Measurements from ENCODE around the gene ST6GAL1.
"Not testable (repeated sequence)": the region's sequence is repeated elsewhere in the genome, so short reads cannot be mapped to it uniquely, and the experiment has no call there.

ST6GAL1 gene

DNA sequence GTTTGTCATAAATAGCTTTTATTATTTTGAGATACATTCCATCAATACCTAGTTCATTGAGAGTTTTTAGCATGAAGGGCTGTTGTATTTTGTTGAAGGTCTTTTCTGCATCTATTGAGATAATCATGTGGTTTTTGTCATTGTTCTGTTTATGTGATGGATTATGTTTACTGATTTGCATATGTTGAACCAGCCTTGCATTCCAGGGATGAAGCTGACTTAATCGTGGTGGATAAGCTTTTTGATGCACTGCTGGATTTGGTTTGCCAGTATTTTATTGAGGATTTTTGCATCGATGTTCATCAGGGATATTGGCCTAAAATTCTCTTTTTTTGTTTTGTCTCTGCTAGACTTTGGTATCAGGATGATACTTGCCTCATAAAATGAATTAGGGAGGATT is 124.1 kb downstream of the ST6GAL1 start:
- not testable (repeated sequence) for DNase-seq

DNA sequence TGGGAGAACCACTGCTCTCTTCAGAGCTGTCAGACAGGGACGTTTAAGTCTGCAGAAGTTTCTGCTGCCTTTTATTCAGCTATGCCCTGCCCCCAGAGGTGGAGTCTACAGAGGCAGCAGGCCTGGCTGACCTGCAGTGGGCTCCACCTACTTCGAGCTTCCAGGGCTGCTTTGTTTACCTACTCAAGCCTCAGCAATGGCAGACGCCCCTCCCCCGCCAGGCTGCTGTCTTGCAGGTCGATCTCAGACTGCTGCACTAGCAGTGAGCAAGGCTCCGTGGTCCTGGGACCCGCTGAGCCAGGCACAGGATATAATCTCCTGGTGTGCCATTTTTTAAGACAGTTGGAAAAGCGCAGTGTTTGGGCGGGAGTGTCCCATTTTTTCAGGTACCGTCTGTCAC is 127.5 kb downstream of the ST6GAL1 start:
- DNase-seq = not testable (repeated sequence)

DNA sequence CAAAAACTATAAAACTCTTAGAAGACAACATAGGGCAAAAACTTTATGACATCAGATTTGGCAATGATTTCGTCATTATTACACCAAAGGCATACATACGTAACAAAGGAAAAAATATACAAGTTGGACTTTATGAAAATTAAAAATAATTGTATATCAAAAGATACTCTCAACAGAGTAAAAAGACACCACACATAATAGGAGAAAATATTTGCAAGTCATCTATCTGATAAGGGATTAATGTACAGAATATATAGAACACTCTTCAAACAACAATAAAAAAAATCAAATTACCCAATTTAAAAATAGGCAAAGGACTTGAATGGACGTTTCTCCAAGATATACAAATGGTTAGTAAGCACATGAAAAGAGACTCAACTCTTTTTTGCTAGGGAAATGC is 131.4 kb downstream of the ST6GAL1 start:
- DNase-seq = peak; percentile 26

DNA sequence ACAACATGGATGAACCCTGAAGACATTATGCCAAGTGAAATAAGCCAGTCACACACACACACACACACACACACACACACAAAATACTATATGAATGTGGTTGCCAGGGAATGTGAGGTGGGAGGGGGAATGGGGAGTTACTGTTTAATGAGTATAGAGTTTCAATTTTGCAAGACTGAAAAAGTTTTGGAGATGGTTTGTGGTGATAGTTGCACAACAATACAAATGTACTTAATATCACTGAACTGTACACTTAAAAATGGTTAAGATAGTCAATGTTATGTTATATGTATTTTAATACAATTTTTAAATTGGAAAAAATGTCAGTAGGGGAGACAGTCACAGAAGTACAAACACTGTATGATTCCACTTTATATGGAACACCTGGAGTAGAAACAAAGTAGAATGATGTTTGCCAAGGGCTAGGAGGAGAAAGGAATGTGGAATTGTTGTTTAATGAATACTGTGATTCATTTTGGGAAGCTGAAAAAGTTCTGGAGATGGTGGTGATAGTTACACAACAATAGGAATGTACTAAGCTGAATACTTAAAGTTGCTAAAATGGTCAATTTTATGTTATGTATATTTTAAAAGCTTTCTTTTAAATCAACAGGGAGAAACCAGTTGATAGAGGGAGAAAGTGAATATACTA is 132.3 kb downstream of the ST6GAL1 start:
- DNase-seq = peak; percentile 34

DNA sequence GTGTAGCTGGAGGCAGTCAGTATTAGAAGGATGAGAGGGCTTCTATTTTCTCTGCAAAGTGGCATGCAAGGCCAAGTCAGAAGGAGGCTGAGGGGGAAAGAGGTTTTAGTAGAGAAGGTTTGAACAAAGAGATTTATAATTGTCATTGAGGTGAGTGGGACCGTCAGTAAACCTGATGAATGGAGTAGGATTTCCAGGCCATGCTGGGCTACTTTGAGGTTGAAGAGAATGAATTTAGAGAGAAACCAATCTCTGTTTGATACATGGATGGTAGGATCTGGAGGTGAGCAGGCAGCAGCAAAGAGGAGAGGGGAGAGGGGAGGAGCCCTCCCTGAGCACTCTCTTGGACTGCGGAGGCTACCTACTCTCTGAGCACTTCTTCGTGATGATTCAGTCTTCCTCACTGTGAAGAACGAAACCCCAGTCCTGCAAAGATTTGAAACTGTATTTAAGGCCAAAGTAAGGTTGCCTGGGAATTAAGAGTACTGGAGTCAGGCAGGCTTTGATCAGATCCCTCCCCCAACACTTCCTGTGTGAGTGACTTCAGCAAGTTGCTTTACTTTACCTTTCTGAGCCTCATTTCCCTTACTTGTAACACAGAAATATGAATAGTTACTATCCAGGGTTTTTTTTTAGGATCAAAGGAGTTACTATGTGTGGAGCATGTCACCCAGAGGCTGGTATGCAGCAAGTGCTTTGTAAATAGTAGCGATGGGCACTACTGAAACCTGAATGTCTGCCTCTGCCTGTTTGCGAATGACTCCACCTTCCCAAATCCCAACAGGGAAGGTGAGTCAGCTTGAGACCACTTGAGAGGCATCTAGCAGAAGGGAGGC is 133.2 kb downstream of the ST6GAL1 start:
- DNase-seq = no peak

DNA sequence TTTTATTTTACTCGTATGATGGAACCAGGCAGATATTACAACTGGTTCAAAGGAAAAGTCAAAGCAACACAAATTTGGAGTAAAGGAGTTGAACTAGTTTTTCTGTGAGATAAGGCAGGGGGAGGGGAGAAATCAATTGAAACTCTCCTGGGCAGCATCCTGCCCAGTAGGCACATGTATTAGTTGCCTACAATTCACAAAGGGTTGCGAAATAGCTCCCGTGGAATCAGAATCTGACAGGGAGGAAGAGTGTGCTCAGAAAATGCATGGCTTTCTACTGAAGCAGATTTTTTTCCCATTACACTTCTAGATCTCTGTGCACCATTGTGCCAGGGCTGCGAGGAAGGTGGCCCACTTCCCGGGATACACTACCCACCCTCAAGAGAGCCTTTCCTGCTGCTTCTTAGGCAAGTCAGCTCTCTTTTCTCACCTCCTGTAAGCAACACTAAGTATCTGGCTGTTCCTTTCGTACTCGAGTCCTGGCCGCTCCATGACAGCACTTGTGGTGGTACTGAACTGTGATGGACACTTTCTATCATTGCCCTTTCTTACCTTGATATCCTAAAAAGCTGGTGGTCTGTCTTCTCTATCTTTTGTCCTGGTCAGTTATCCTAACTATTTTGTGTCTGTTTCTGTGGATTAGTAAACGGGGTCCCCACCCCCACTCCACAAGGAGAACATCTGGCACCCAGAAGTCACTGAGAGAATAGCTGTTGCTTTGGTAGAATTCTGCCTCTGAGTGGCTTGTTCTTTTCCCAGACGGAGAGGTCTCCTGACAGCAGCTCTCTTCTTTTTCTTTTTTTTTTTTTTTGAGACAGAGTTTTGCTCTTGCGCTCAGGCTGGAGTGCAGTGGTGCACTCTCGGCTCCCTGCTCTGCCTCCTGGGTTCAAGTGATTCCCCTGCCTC is 134.1 kb downstream of the ST6GAL1 start:
- DNase-seq = peak; percentile 27

DNA sequence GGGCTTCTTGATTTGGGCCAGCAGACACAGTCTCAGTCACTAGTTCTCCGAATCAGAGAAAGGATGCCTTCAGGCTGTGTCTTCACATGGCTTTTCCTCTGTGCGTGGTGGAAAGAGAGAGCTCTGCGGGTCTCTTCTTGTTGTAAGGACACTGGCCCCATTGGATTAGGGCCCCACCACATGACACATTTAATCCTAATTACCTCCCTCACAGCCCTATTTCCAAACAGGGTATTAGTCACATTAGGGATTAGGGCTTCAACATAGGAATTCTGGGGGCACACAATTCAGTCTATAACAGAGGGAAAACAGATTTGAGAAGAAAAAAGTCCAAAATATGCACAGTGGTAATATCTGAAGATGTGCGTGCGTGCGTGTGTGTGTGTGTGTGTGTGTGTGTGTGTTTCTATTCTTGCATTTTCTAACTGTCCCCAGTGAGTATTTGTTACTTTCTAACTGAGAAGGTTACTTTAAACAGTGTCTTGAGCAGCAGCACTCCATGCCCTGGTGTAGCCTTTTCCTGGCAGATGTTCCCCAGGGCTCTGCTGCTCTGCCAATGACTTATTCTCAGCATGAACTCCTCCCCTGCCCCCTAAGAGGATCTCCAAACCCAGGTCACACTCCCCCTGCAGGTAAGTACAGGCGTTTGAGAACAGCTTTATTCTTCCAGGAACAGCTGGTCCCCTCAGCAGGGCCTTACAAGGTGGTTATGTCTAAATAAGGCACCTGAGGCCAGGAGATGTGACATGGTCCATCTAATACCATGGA is 136.1 kb downstream of the ST6GAL1 start:
- DNase-seq = peak; percentile 24

DNA sequence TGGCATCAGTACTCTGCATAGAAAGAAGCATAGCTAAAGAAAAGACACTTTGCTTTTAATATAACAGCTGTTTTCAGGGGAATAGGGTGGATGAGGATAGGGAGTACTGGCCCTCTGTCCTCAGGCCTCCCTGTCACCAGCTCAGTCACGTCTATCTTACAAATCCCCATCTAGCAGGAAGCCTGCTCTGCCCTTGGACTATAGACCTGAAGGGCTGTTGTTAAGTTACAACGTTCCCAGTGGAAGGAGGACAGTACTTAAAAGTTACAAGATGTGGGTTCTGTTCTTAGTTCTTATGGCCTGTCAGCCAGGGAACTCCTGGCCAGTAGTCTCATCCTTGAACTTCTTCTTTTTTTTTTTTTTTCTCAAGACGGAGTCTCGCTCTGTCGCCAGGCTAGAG is 138.5 kb downstream of the ST6GAL1 start:
- DNase-seq = no peak

DNA sequence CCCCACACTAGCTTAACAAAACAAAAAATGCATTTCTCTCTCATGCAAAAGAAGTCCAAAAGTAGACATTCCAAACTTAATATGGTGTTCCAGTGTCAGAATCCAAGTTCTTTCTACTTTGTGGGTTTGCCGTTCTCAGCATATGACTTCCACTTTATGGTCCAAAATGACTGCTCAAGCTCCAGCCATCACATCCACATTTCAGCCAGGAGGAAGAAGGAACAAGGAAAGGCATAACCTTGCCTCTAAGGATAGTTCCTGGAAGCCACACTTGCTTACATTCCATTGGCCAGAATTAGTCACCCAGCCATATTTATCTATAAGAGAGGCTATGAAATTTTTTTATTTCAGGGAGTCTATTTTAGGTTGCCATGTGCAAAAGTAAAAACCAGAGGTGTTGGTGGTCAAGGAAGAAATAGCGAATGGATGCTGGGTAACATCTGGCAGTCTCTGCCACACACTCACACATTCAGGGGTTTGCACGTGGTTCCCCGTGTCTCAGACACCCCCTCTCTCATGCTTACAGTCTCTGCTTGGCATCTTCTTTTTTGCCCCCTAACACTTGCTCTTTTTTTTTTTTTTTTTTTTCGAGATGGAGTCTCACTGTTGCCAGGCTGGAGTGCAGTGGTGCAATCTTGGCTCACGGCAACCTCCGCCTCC is 139.7 kb downstream of the ST6GAL1 start:
- no peak for DNase-seq

DNA sequence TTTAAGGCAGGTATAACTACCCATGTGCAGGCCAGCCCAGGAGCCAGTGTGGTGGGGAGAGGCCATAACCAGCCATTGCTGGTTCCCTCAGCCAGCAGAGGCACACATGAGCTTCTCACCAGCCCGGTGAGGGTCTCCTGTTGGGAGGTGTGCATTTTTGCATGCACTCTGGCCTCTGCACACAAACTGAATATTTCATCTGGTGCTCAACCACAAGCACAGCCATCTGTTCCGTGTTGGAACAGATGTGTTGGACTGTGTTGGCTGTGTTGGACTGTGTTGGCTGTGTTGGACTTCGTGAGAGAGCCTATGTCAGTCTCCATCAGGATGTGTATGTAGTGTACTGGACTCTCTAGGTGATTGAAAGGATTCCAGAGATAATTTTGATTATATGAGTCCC is 141.8 kb downstream of the ST6GAL1 start:
- no peak for DNase-seq

DNA sequence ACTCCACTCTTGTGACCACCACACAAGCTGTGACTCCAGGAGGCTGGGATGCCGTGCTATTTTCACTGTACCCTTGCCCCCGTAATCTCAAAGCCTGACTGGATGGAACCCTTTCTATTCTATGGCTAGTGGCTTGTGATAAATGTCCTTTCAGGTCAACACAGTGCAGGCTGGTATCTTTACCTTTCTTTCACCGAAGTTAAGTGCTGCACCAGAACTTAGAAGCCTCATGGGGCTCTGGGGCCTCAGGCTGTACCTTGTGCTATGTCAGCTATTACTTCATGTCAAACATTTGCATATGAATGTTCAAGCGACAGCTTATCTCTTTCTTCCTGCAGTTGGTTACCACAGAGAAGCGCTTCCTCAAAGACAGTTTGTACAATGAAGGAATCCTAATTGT is 142.2 kb downstream of the ST6GAL1 start:
- peak; percentile 13 for DNase-seq

DNA sequence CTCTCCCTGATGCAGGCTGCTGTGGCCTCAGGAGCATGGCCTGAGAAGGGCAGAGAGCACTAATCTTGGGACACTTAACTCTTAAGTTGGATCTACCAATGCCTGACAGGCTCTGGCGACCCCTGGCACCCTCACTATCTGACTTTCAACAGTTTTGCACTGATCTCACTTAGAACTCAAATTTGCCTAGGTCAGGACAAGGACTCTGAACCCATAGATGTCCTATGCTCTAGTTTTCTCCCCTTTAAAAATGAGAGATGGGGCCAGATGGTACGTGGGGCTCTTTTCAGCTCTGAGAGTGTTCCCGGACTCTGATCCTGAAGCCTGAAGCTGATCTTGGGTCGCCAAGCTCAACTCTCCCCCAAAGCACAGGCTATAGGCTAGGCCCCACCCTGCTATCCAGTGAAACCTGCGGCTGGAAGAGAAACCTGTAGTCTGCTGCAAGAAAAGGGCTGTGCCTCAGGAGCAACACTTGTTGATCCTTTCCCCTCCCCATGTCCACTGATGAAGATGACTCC is 143.3 kb downstream of the ST6GAL1 start:
- DNase-seq = no peak

DNA sequence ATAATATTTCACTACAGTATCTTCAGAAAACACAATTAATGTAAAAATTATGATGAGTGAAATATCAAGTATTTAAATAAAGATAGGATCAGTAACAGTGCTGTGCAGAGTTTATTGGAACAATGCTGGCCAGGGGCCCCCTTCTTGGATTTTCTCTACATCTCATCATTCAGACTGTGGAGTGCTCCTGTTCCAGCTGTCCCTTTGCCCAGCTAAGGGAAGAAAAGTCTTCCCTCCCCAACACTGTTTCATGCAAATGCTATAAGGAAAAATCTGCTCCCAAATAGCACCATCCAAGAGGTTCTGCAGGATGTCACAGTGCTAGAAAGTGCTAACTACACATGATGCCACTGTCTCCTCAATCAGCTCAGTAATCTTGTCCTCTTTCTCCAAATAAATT is 144.5 kb downstream of the ST6GAL1 start:
- DNase-seq = no peak

DNA sequence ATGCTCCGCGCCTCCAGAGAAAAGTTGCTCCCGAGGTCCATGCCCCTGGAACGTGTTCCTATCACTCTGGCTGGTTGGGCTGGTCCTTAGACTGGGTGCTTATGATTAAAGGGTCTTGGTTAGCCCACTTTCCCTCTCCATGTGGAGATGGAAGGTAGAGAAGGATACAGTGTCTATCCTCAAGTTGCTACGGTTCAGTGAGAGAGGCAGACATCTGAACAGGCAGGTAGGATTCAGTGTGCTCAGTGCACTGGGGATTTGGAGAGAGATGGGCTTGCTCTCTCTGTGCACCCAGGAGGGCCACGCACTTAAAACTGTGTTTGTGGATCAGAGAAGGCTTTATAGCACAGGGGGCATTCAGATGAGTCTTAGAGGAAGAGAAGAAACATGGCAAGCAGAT is 146.0 kb downstream of the ST6GAL1 start:
- no peak for DNase-seq

DNA sequence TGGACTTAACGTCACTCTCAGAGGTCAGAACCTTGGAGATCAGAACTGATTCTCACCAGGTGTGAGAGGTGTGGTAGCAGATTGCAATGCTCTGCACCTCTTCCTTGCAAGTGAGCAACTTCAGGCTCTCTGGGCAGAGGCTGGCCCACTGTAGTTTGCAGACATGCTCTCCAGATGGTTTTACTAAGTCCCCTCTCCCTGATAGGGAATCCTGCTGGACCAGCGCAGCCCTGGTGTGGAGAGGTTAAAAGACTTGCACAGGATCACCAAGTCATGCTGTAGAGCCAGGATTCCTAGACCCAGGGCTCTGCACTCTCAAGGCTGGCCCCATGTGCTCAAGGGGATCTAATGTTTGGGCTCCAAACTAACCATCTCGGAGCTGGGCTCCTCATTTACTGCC is 146.8 kb downstream of the ST6GAL1 start:
- DNase-seq = no peak

DNA sequence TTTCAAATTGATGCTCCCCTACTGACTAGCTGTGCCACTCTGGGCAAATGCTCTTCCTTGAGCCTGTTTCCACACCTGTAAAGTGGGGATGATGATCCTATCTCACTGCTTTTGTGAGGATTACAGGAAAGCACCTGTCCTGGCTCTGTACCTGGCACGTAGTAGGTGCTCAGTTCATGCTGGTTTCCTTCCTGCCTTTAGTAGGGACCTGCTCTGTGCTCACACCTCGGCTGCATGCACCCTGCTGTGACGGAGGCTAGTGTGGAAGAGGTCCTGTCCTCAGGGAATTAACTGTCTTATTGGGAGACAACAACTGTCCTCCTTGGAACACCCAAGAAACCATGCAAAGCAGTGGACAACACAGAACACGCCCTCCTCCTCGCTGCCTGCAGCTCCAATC is 147.2 kb downstream of the ST6GAL1 start:
- no peak for DNase-seq

DNA sequence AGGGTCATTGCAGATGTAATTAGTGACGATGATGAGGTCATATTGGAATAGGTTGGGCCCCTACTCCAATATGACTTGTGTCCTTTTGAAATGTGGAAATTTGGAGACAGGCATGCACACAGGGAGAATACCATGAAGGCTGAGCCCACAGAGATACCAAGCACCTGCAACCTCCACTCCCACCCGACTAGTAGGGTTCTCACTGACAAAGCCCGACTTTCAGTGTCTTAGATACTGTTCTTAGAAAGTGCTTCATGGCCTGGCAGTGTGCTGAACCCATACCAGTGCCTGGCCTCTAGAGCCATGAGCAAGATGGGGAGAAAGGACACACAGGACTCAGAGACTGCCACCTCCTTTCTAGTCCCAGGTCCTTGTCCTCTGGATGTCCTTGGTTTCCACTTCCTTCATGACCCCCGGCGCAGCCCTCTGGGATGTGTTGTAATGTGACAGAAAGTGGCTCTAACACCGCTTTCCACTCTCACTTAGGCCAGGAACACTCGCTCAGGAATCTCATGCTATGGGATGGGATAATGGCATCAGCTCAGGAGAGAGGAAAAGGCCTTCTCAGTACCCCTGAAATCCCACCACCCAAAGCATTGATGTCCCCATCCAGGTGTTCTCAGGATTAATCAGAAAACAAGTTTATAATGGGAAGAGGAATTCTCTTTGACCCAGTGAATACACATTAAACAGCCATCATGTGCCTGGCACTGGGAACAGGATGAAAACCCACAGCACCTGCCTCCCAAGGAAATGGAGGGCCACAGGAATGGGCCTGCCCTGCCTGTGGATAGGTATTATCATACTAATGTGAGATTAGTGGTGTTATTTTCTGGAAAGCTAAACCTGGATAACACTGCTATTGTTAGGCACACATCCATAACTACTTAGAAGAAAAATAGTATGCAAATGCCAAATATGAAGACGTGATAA is 149.0 kb downstream of the ST6GAL1 start:
- no peak for DNase-seq

DNA sequence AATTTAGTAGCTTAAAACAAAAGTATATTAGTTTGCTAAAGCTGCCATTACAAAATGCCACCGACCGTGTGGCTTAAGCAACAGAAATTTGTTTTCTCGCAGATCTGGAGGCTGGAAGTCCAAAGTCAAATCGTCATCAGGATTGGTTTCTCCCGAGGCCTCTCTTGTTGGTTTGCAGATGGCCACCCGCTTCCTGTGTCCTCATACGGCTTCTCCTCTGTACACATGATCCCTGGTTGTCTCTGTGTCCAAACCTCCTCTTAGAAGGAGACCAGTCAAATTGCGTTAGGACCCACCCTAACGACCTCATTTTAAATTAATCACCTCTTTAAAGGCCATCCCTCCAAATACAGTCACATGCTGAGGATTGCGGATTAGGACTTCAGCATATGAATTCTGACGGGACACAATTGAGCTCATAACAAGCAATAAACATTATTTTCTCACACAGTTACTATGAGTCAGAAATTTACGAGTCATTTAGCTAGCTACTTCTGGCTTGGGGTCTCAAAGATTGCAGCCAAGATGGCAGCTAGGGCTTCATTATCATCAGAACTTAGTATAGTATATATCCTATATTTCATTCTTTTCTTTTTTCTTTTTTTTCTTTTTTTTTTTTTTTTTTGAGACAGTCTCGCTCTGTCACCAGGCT is 150.6 kb downstream of the ST6GAL1 start:
- DNase-seq = no peak

DNA sequence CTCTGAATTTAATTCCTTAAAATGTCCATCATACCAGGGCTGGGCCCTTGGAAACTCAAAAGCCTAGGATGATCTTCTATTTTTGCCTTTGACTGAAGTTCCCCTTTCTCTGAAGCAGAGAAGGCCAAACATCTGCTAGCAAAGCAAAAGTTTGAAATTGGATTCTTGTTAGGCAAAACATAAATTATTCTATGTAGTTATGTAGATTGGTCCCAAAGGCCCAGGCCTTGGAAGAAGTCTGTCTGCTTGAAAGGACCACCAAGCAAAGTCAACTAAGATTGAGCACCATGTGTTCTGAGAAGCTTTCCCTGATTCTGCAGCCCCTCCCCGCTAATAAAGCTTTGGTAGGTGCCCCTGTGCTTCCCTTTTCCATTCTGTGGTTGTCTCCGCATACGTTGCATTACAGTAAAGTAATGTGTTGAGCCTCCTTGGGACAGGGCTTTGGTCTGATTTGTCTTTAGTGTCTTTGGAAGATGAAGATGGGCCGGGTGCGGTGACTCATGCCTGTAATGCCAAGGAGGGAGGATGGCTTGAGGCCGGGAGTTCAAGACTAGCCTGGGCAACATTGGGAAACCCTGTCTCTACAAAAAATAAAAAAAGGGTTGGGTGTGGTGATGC is 152.5 kb downstream of the ST6GAL1 start:
- DNase-seq = no peak

DNA sequence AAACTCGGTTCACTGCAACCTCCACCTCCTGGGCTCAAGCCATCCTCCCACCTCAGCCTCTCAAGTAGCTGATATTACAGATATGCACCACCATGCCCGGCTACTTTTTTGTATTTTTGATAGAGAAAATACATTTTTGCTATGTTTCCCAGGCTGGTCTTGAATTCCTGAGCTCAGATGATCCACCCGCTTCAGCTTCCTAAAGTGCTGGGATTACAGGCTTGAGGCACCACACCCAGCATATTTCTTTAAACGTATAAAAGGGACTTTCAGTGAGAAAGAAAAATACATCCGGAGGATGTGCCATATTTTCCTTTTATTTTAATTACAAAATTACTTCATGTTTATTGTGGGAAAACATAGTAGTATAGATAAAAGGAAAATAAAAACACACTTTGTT is 153.8 kb downstream of the ST6GAL1 start:
- DNase-seq = no peak

All from inflammatory macrophage treated with lipopolysaccharide for 4 hours (primary cell).